Left ventricle myocardium inferior (tissue), 1 donor: ENCODE data around the gene EPHX1. TPM values are rescaled to one million over a fixed set of nuclear protein-coding genes. Genes with fewer than 3 reads are reported as not detected.

Experiments used
- DNase-seq: peaks from one replicate; pipeline ENCODE4 v3.0.0-alpha.2; 2020
- H3K27ac ChIP-seq: fragments of 200-600 bp; replicated peaks from 2 replicates; pipeline ENCODE4 v1.8.0; 2021
- H3K27me3 ChIP-seq: fragments of 200-600 bp; 2 replicates; pipeline ENCODE4 v1.8.0; 2021; ENCODE audit warnings: low read depth
- H3K36me3 ChIP-seq: fragments of 200-600 bp; 2 replicates; pipeline ENCODE4 v1.8.0; 2021
- H3K4me1 ChIP-seq: fragments of 200-600 bp; 2 replicates; pipeline ENCODE4 v1.8.0; 2021
- H3K4me3 ChIP-seq: fragments of 200-600 bp; 2 replicates; pipeline ENCODE4 v1.8.0; 2021; ENCODE audit warnings: mild to moderate bottlenecking, moderate library complexity
- H3K9me3 ChIP-seq: fragments of 200-600 bp; replicated peaks from 2 replicates; pipeline ENCODE4 v1.8.0; 2021
- intact Hi-C: fragments of 100-400 bp; cut with micrococcal nuclease; formaldehyde crosslinking; loops from one replicate; pipeline ENCODE4 v1.11.0; 2022
- total RNA-seq: library from RNA; stranded (reverse); fragmentation: NEBNext Ultra II Directional; extraction: Animal tissue kit (Norgen Biotek cat#: 25700); gene quantifications from one replicate; pipeline ENCODE4 v1.2.1, GENCODE V29; 2021
- TF ChIP-seq, protein P1 (sequence below): fragments of 200-600 bp; IDR thresholded peaks from 2 replicates; pipeline ENCODE4 v1.8.0; 2021; ENCODE audit warnings: antibody characterized with exemption, mild to moderate bottlenecking, borderline replicate concordance
- donor health status: DM: no; HTN: yes; CAD: no; lungs with severe emphysema.

The EPHX1 gene
- total RNA-seq, 1 donor from 2014 or later = 49.7 TPM

DNA sequence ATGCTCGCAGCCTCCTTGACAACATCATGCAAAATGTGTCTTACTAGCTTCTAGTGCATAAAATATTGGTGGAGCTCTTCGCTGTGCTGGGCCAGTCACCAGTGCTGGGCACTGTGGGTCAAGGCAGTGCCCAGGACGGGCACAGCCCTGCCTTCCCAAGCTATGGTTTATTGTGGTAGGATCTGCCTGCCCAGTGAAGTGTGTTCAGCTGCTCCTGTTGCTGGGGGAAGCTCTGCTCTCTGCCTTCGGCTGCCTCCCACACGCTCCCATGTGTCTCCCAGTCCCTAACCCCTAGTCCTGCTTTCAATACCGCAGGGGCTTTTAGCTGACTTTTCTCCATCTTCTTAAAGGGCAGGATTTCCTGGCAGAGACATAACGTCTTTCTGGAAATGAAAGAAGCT lies 15.7 kb downstream of the EPHX1 start:
- H3K4me3 ChIP-seq = peak overlapping the region; percentile 23
- intact Hi-C loops = no loop called here
- H3K36me3 ChIP-seq = peaks cover 32% of the 10 kb centered on the region
- H3K27me3 ChIP-seq = no peaks in the 10 kb centered on the region
- H3K27ac ChIP-seq = peak overlapping the region; percentile 66
- no peak for DNase-seq
- no peaks in the 10 kb centered on the region for H3K9me3 ChIP-seq
- H3K4me1 ChIP-seq = peaks cover 63% of the 10 kb centered on the region
- TF ChIP-seq, protein P1, sequence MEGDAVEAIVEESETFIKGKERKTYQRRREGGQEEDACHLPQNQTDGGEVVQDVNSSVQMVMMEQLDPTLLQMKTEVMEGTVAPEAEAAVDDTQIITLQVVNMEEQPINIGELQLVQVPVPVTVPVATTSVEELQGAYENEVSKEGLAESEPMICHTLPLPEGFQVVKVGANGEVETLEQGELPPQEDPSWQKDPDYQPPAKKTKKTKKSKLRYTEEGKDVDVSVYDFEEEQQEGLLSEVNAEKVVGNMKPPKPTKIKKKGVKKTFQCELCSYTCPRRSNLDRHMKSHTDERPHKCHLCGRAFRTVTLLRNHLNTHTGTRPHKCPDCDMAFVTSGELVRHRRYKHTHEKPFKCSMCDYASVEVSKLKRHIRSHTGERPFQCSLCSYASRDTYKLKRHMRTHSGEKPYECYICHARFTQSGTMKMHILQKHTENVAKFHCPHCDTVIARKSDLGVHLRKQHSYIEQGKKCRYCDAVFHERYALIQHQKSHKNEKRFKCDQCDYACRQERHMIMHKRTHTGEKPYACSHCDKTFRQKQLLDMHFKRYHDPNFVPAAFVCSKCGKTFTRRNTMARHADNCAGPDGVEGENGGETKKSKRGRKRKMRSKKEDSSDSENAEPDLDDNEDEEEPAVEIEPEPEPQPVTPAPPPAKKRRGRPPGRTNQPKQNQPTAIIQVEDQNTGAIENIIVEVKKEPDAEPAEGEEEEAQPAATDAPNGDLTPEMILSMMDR = no peak

DNA sequence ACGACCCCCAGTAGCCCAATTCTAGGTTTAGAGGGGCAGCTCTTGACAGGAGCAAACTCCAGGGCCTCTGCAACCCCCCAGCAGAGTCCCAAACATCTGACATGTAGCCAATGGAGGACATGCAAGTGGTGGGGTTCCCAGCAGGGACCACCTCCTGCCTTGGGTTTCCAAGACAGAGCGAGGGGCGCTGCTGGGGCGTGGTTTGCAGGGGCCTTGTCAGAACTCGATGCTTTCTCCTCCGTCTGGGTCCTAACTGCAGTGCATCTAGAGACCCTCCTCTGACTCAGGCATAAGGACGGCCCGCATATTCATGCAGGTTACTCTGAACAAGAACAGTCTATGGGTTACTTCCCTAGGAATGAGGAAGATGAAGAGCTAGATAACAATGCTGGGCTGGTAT lies 17.2 kb downstream of the EPHX1 start:
- Histone ChIP-seq H3K9me3 (no peaks in the 10 kb centered on the region), H3K4me1 (peaks cover 58% of the 10 kb centered on the region), H3K27me3 (no peaks in the 10 kb centered on the region), H3K27ac (peak overlapping the region; percentile 66), H3K36me3 (peaks cover 41% of the 10 kb centered on the region), H3K4me3 (no peak overlapping the region)
- TF ChIP-seq, protein P1 = no peak
- DNase-seq = no peak
- intact Hi-C loops = no loop called here

DNA sequence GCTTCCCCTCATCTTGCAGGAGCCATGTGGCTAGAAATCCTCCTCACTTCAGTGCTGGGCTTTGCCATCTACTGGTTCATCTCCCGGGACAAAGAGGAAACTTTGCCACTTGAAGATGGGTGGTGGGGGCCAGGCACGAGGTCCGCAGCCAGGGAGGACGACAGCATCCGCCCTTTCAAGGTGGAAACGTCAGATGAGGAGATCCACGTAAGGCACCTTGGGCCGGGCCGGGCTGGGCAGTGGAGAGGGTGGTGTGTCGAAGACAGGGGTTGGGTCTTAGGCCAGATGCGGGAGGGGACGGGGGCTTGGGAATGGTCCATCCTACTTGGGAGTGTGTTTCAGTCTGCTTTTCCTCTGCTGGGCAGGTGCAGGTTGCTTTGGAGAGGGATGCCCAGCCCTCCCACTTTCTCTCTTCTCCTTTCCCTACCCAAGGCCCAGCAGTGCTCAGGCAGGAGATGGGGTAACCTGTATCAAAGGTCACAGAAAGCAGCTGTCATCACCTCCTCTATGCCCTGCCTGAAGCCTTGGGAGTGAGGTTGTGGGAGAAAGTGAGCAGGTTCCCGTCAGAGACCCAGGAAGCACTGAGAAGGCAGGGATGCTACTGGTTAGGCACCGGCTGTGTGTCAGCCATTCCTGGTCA lies 18.9 kb downstream of the EPHX1 start:
- DNase-seq = no peak
- H3K27ac ChIP-seq = peak overlapping the region; percentile 11

DNA sequence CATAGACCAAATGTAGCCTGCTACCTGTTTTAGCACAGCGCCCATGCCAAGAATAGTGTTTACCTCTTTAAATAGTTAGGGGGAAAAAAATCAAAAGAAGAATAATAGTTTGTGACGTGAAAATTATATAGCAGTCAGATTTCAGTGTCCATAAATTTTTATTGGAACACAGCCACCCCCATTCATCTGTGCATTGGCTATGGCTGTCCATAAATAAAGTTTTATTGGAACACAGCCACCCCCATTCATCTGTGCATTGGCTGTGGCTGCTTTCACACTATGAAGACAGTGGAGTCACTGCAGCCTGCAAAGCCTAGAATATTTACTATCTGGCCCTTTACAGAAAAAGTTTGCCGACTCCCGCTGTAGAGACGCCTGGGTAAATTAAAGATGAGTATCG lies 20.9 kb downstream of the EPHX1 start:
- no peaks in the 10 kb centered on the region for H3K27me3 ChIP-seq
- TF ChIP-seq, protein P1 = no peak
- no peaks in the 10 kb centered on the region for H3K9me3 ChIP-seq
- no peak overlapping the region for H3K4me3 ChIP-seq
- DNase-seq = no peak
- no peak overlapping the region for H3K27ac ChIP-seq
- peaks cover 39% of the 10 kb centered on the region for H3K4me1 ChIP-seq
- intact Hi-C loops = no loop called here
- H3K36me3 ChIP-seq = peaks cover 46% of the 10 kb centered on the region

More for the DNA sequence above, 18.9 kb downstream of the EPHX1 start:
- intact Hi-C loops = no loop called here
- H3K36me3 ChIP-seq = peaks cover 46% of the 10 kb centered on the region
- H3K4me3 ChIP-seq = no peak overlapping the region
- H3K9me3 ChIP-seq = no peaks in the 10 kb centered on the region
- TF ChIP-seq, protein P1 = no peak
- H3K4me1 ChIP-seq = peaks cover 41% of the 10 kb centered on the region
- no peaks in the 10 kb centered on the region for H3K27me3 ChIP-seq

DNA sequence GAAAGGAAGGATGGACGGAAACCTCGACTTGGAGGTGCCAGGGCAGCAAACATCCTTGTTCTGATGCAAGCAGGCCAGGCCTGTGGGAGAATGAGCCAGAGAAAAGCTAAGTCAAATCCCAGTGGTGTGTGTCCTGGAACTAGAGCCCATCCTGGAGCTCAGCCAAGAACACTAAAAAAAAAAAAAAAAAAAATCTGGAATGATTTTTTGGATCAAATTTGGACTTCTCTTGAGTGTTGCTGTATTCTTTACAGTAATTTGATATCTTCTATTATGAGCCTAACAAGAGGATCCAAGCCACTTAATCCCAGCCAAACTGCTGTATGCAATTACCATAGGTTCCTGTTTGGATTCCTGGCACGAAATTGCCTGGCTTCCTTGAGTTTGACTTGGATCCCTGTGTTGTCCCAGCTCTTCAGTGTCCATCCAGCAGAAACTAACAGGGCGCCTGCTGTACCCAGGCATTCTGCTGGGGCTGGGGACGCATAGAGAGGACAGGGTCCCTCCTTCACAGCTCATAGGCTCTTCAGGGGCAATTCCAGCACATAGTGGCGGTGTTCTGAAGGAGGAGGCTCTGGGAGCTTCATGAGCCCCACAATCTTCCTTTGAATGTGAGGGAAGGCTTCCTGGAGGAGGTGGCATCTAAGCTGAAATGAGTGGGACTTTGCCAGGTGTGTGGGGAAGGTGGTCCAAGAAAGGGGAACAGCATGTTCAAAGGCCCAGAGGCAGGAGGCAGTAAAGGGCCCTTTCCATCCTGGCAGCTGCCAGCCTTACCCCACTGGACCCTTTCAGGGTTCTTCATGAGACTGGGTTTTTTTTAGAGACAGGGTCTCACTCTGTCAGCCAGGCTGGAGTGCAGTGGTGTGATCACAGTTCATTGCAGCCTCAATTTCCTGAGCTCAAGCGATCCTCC lies 24.7 kb downstream of the EPHX1 start:
- Histone ChIP-seq H3K4me3 (no peak overlapping the region), H3K27ac (peak overlapping the region; percentile 83), H3K9me3 (no peaks in the 10 kb centered on the region), H3K27me3 (no peaks in the 10 kb centered on the region), H3K36me3 (peaks cover 66% of the 10 kb centered on the region), H3K4me1 (peaks cover 28% of the 10 kb centered on the region)
- TF ChIP-seq, protein P1 = no peak
- intact Hi-C loops = no loop called here
- DNase-seq = peak; percentile 64
